SJSA1 (cell line): Measurements from ENCODE around the gene TGFB3. TPM values are rescaled to one million over a fixed set of nuclear protein-coding genes. Genes with fewer than 3 reads are reported as not detected.
"Not testable (repeated sequence)": the region's sequence is repeated elsewhere in the genome, so short reads cannot be mapped to it uniquely, and the experiment has no call there.

Experiments used
- DNase-seq, 2 experiments: peaks; one replicate each; pipeline ENCODE4 v3.0.0-alpha.2; 2015 to 2020; ENCODE audit warnings: low spot score in 2 of 2, low read depth in 1 of 2
- H3K27ac ChIP-seq: fragments of 250-450 bp; sonication (Bioruptor Pico); 2 replicates; pipeline ENCODE4 v1.5.1; 2020; ENCODE audit warnings: mild to moderate bottlenecking, moderate library complexity
- H3K27me3 ChIP-seq: fragments of 250-450 bp; sonication (Bioruptor Pico); replicated peaks from 2 replicates; pipeline ENCODE4 v1.5.1; 2020; ENCODE audit warnings: mild to moderate bottlenecking, moderate library complexity
- H3K36me3 ChIP-seq: fragments of 250-450 bp; sonication (Bioruptor Pico); 2 replicates; pipeline ENCODE4 v1.5.1; 2020; ENCODE audit warnings: mild to moderate bottlenecking
- H3K4me1 ChIP-seq: fragments of 250-450 bp; sonication (Bioruptor Pico); replicated peaks from 2 replicates; pipeline ENCODE4 v1.6.1; 2021; ENCODE audit warnings: mild to moderate bottlenecking
- H3K4me3 ChIP-seq: fragments of 250-450 bp; sonication (Bioruptor Pico); 2 replicates; pipeline ENCODE4 v1.5.1; 2020; ENCODE audit warnings: mild to moderate bottlenecking
- H3K9me3 ChIP-seq: fragments of 250-450 bp; sonication (Bioruptor Pico); replicated peaks from 2 replicates; pipeline ENCODE4 v1.5.1; 2020; ENCODE audit warnings: mild to moderate bottlenecking
- total RNA-seq: library from RNA; depleted of rRNA; stranded (reverse); fragments of >200 nt; shearing (Covaris generic); gene quantifications from 2 replicates; pipeline ENCODE4 v1.2.3, GENCODE V29; 2014; rRNA removed

Gene TGFB3
- 0.32 TPM in 1 of 2 replicates, not detected in the other for total RNA-seq

- peaks cover 13% of the 10 kb centered on the region for H3K4me1 ChIP-seq
- peak within 1 kb of the TSS; percentile 60 for H3K4me3 ChIP-seq
- H3K36me3 ChIP-seq = no peaks in the 10 kb centered on the region
- peak; percentile 51 to 60 for DNase-seq
- H3K27ac ChIP-seq = no peak within 1 kb of the TSS
- peaks cover 13% of the 10 kb centered on the region for H3K27me3 ChIP-seq
- H3K9me3 ChIP-seq = no peaks in the 10 kb centered on the region
Observed at GRCh38 chr14:75981426-75982265, at the start of gene TGFB3. TSS of gene TGFB3 (minus strand) at chr14:75981995. CDS start at chr14:75980893, 1,102 bp downstream.

- no peaks in the 10 kb centered on the region for H3K4me1 ChIP-seq
- H3K36me3 ChIP-seq = no peaks in the 10 kb centered on the region
- no peaks in the 10 kb centered on the region for H3K27me3 ChIP-seq
- H3K27ac ChIP-seq = no peak overlapping the region
- DNase-seq = no peak
- H3K4me3 ChIP-seq = no peak overlapping the region
- H3K9me3 ChIP-seq = no peaks in the 10 kb centered on the region
Observed at GRCh38 chr14:76024211-76024907, 42.6 kb upstream of the TGFB3 start.

GRCh38 chr14:76023757-76024156 is 42.0 kb upstream of the TGFB3 start:
- DNase-seq = no peak
- H3K4me1 ChIP-seq = no peaks in the 10 kb centered on the region
- H3K27ac ChIP-seq = no peak overlapping the region
- H3K27me3 ChIP-seq = no peaks in the 10 kb centered on the region
- no peaks in the 10 kb centered on the region for H3K9me3 ChIP-seq
- no peak overlapping the region for H3K4me3 ChIP-seq
- no peaks in the 10 kb centered on the region for H3K36me3 ChIP-seq

- H3K36me3 ChIP-seq = no peaks in the 10 kb centered on the region
- H3K9me3 ChIP-seq = no peaks in the 10 kb centered on the region
- no peak overlapping the region for H3K27ac ChIP-seq
- H3K4me1 ChIP-seq = no peaks in the 10 kb centered on the region
- H3K27me3 ChIP-seq = no peaks in the 10 kb centered on the region
- no peak overlapping the region for H3K4me3 ChIP-seq
- no peak for DNase-seq
Observed at GRCh38 chr14:76022991-76023390, 41.2 kb upstream of the TGFB3 start.

GRCh38 chr14:76019676-76020075 is 37.9 kb upstream of the TGFB3 start:
- no peak for DNase-seq
- Histone ChIP-seq H3K4me1 (no peaks in the 10 kb centered on the region), H3K27me3 (no peaks in the 10 kb centered on the region), H3K4me3 (no peak overlapping the region), H3K36me3 (no peaks in the 10 kb centered on the region), H3K27ac (no peak overlapping the region), H3K9me3 (no peaks in the 10 kb centered on the region)

GRCh38 chr14:76015668-76016067 is 33.9 kb upstream of the TGFB3 start:
- no peak for DNase-seq
- Histone ChIP-seq H3K27me3 (no peaks in the 10 kb centered on the region), H3K4me3 (no peak overlapping the region), H3K27ac (no peak overlapping the region), H3K9me3 (no peaks in the 10 kb centered on the region), H3K36me3 (no peaks in the 10 kb centered on the region), H3K4me1 (no peaks in the 10 kb centered on the region)

- H3K36me3 ChIP-seq = no peaks in the 10 kb centered on the region
- no peak overlapping the region for H3K27ac ChIP-seq
- H3K9me3 ChIP-seq = no peaks in the 10 kb centered on the region
- H3K27me3 ChIP-seq = no peaks in the 10 kb centered on the region
- H3K4me3 ChIP-seq = no peak overlapping the region
- DNase-seq = no peak
- no peaks in the 10 kb centered on the region for H3K4me1 ChIP-seq
Observed at GRCh38 chr14:76015191-76015590, 33.4 kb upstream of the TGFB3 start.

GRCh38 chr14:76012354-76012753 is 30.6 kb upstream of the TGFB3 start:
- Histone ChIP-seq H3K9me3 (no peaks in the 10 kb centered on the region), H3K4me1 (no peaks in the 10 kb centered on the region), H3K27me3 (no peaks in the 10 kb centered on the region), H3K4me3 (no peak overlapping the region), H3K27ac (no peak overlapping the region), H3K36me3 (no peaks in the 10 kb centered on the region)
- DNase-seq = no peak

GRCh38 chr14:76011930-76012329 is 30.1 kb upstream of the TGFB3 start:
- H3K27me3 ChIP-seq = no peaks in the 10 kb centered on the region
- H3K36me3 ChIP-seq = no peaks in the 10 kb centered on the region
- H3K4me3 ChIP-seq = no peak overlapping the region
- H3K9me3 ChIP-seq = no peaks in the 10 kb centered on the region
- DNase-seq = no peak
- H3K27ac ChIP-seq = no peak overlapping the region
- H3K4me1 ChIP-seq = no peaks in the 10 kb centered on the region

GRCh38 chr14:76009627-76010026 is 27.8 kb upstream of the TGFB3 start:
- H3K27me3 ChIP-seq, H3K27ac ChIP-seq, H3K9me3 ChIP-seq, H3K36me3 ChIP-seq, H3K4me1 ChIP-seq, H3K4me3 ChIP-seq, DNase-seq: not testable (repeated sequence)

- no peaks in the 10 kb centered on the region for H3K27me3 ChIP-seq
- H3K36me3 ChIP-seq = no peaks in the 10 kb centered on the region
- H3K4me3 ChIP-seq = no peak overlapping the region
- no peaks in the 10 kb centered on the region for H3K9me3 ChIP-seq
- H3K27ac ChIP-seq = no peak overlapping the region
- H3K4me1 ChIP-seq = no peaks in the 10 kb centered on the region
- DNase-seq = no peak
Observed at GRCh38 chr14:76007852-76008251, 26.1 kb upstream of the TGFB3 start.

GRCh38 chr14:76007379-76007778 is 25.6 kb upstream of the TGFB3 start:
- no peak for DNase-seq
- H3K36me3 ChIP-seq = no peaks in the 10 kb centered on the region
- no peak overlapping the region for H3K27ac ChIP-seq
- no peaks in the 10 kb centered on the region for H3K9me3 ChIP-seq
- H3K27me3 ChIP-seq = no peaks in the 10 kb centered on the region
- H3K4me1 ChIP-seq = no peaks in the 10 kb centered on the region
- no peak overlapping the region for H3K4me3 ChIP-seq

- H3K27me3 ChIP-seq = no peaks in the 10 kb centered on the region
- no peaks in the 10 kb centered on the region for H3K36me3 ChIP-seq
- no peak overlapping the region for H3K27ac ChIP-seq
- H3K9me3 ChIP-seq = no peaks in the 10 kb centered on the region
- H3K4me3 ChIP-seq = no peak overlapping the region
- H3K4me1 ChIP-seq = no peaks in the 10 kb centered on the region
- no peak for DNase-seq
Observed at GRCh38 chr14:76006253-76006652, 24.5 kb upstream of the TGFB3 start.

- no peaks in the 10 kb centered on the region for H3K4me1 ChIP-seq
- no peak for DNase-seq
- H3K9me3 ChIP-seq = no peaks in the 10 kb centered on the region
- no peak overlapping the region for H3K4me3 ChIP-seq
- H3K27ac ChIP-seq = no peak overlapping the region
- no peaks in the 10 kb centered on the region for H3K27me3 ChIP-seq
- no peaks in the 10 kb centered on the region for H3K36me3 ChIP-seq
Observed at GRCh38 chr14:76002383-76002782, 20.6 kb upstream of the TGFB3 start.
